Breast epithelium (tissue), 4 donors: ENCODE measurements around the gene ABCA13. TPM values are rescaled to one million over a fixed set of nuclear protein-coding genes. Genes with fewer than 3 reads are reported as not detected.

Experiments used
- DNase-seq, 2 donors: peaks; one replicate each; pipeline ENCODE4 v3.0.0-alpha.2; 2019; ENCODE audit warnings: low spot score in 2 of 2
- H3K27ac ChIP-seq, 2 donors: fragments of 200-600 bp; sonication (generic) in 1 of 2; one replicate each; pipeline ENCODE4 v1.5.1; 2016 to 2019; ENCODE audit warnings: mild to moderate bottlenecking in 1 of 2
- H3K27me3 ChIP-seq, 2 donors: fragments of 200-600 bp; sonication (generic) in 1 of 2; one replicate each; pipeline versions ENCODE4 v1.5.1 to v1.6.0; 2017 to 2019; ENCODE audit warnings: control low read depth in 1 of 2, mild to moderate bottlenecking in 1 of 2
- H3K36me3 ChIP-seq: fragments of 200-600 bp; one replicate; pipeline ENCODE4 v1.5.1; 2019
- H3K4me1 ChIP-seq, 2 donors: fragments of 200-600 bp; sonication (generic); one replicate each; pipeline ENCODE4 v1.5.1; 2016 to 2019; ENCODE audit warnings: control low read depth in 1 of 2
- H3K4me3 ChIP-seq, 3 donors: fragments of 200-600 bp; sonication (generic); 1 replicate in 2 of 3; 2 replicates in 1 of 3; pipeline ENCODE4 v1.5.1; 2016 to 2019; ENCODE audit warnings: mild to moderate bottlenecking in 3 of 3, moderate library complexity in 2 of 3
- H3K9me3 ChIP-seq, 2 donors: fragments of 200-600 bp; sonication (generic) in 1 of 2; one replicate each; pipeline ENCODE4 v1.5.1; 2016 to 2019; ENCODE audit warnings: control low read depth in 1 of 2
- CTCF ChIP-seq, 3 donors: fragments of 450-650 bp; IDR thresholded peaks; one replicate each; pipeline ENCODE4 v1.5.1; 2016 to 2017; ENCODE audit warnings: antibody characterized with exemption in 3 of 3, mild to moderate bottlenecking in 3 of 3, moderate library complexity in 3 of 3
- POLR2A ChIP-seq: fragments of 450-650 bp; IDR thresholded peaks from one replicate; pipeline ENCODE4 v1.6.1; 2016; ENCODE audit warnings: antibody characterized with exemption, mild to moderate bottlenecking, moderate library complexity
- POLR2AphosphoS5 ChIP-seq, 3 donors: sonication (generic); formaldehyde crosslinking; IDR thresholded peaks; one replicate each; pipeline ENCODE4 v1.6.1; 2017; ENCODE audit warnings: antibody characterized with exemption in 3 of 3
- intact Hi-C: fragments of 100-400 bp; cut with DNase I; formaldehyde crosslinking; loops from one replicate; pipeline ENCODE4 v1.15.1; 2023; ENCODE audit warnings: low total_unique reads
- total RNA-seq, 3 donors: library from RNA; depleted of rRNA; stranded (reverse); fragments of >200 nt; gene quantifications; one replicate each; pipeline ENCODE4 v1.1.0, GENCODE V29; 2016

Gene ABCA13
- total RNA-seq, 3 donors from 2014 or later = under 0.01 to 0.29 (median under 0.01) TPM

DNA sequence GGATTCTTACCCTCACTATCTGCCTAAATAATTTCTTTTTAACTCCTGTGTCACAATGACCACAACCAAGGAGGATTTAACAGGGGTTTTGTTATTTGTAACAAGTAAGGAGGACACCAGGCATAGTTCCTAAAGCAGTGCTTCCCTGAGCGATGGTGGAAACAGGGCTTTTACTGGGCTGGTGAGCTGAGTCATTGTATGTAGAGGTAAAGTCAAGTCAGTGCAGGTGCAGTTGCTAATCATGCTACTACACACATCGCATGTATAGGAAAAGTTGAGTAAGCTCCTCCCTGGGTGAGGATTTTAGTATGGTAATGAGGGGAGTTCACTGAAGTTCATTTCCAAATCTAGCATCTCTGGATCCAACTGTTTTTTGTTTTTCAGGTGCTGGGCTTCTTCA, 22.9 kb upstream of the ABCA13 start:
- H3K4me3 ChIP-seq = no peak overlapping the region
- peaks cover 0 to 4% of the 10 kb centered on the region in 2 donors for H3K9me3 ChIP-seq
- no peak for TF ChIP-seq POLR2A
- no peak for TF ChIP-seq CTCF (IDR thresholded peaks at IDR 0.05)
- TF ChIP-seq POLR2AphosphoS5 (IDR thresholded peaks at IDR 0.05) = no peak
- DNase-seq = no peak
- intact Hi-C loops = no loop called here
- no peak overlapping the region for H3K27ac ChIP-seq
- H3K27me3 ChIP-seq = no peaks in the 10 kb centered on the region
- H3K36me3 ChIP-seq = no peaks in the 10 kb centered on the region
- H3K4me1 ChIP-seq = no peaks in the 10 kb centered on the region

DNA sequence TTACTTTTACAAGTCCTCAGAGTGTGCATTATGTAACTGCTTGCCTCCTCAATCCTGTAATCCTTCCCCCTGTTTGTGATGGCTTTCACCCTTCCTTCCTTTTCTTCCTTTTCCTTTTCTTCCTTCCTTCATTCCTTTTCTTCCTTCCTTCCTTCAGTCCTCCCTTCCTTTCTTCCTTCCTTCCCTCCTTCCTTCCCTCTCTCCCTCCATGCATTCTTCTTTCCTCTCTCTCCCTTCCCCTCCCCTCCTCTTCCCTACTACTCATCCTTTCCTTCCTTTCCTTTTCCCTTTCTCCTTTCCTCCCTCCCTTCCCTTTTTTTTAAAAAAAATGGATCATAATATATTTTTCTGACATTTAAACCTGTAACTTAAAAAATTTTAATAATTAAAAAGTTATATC, 22.2 kb upstream of the ABCA13 start:
- no peaks in the 10 kb centered on the region for H3K36me3 ChIP-seq
- no peak for DNase-seq
- H3K27ac ChIP-seq = no peak overlapping the region
- no peaks in the 10 kb centered on the region for H3K4me1 ChIP-seq
- TF ChIP-seq CTCF (IDR thresholded peaks at IDR 0.05) = no peak
- TF ChIP-seq POLR2AphosphoS5 (IDR thresholded peaks at IDR 0.05) = no peak
- no peak for TF ChIP-seq POLR2A
- intact Hi-C loops = no loop called here
- no peak overlapping the region for H3K4me3 ChIP-seq
- peaks cover 0 to 4% of the 10 kb centered on the region in 2 donors for H3K9me3 ChIP-seq
- H3K27me3 ChIP-seq = no peaks in the 10 kb centered on the region

DNA sequence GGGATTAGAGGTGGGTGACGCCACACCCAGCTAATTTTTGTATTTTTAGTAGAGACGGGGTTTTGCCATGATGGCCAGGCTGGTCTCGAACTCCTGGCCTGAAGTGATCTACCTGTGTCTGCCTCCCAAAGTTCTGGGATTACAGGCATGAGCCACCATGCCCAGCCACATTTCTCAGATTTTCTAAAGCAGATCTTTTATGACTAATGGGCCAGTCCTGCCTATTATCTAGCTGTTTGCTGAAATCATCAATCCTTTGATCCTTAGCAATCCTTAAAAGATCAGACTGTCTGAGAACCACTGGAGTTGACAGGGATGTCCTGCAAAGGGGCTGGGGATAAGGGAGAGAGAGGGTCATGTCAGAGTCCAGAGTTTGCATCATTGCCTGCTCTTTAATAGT, 21.2 kb upstream of the ABCA13 start:
- H3K9me3 ChIP-seq = peaks cover 0 to 4% of the 10 kb centered on the region in 2 donors
- H3K27me3 ChIP-seq = no peaks in the 10 kb centered on the region
- H3K4me3 ChIP-seq = no peak overlapping the region
- intact Hi-C loops = loop anchor here (10.0 kb wide), 1 partner anchor 855 kb away; no protein-coding TSS in a partner anchor
- DNase-seq = no peak
- H3K4me1 ChIP-seq = no peaks in the 10 kb centered on the region
- no peak for TF ChIP-seq POLR2AphosphoS5 (IDR thresholded peaks at IDR 0.05)
- TF ChIP-seq POLR2A = no peak
- TF ChIP-seq CTCF (IDR thresholded peaks at IDR 0.05) = no peak
- H3K27ac ChIP-seq = no peak overlapping the region
- H3K36me3 ChIP-seq = no peaks in the 10 kb centered on the region

DNA sequence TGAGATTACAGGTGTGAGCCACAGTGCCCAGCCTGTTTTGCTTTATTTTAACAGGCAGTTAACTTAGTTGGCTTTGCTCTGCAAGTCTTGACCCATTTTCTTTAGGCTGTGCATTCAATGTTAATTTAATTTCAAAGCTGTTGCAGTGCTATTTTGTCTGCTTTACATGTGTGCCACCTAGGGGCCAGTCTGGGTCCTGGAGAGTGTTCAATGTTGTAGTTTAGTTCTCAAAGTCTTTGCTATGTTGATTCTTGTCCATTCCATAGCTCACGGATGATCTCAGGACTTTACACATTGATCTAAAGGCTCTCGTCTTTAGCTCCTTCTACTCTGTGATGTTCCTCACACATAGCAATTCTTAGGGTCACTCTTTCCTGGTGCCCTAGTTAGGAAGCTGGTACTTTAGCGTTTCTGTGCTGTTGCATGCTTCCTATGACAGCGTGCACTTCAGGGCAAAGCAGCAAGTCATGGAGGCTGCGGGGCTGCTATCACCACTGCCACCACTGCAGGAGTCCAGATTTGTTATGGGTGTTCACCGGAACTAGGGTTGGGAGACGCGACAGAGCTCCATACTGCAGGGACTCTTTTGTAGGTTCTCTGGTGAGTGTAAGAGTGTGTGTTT, 16.4 kb upstream of the ABCA13 start:
- peaks cover 0 to 4% of the 10 kb centered on the region in 2 donors for H3K9me3 ChIP-seq
- H3K27me3 ChIP-seq = no peaks in the 10 kb centered on the region
- H3K4me1 ChIP-seq = no peaks in the 10 kb centered on the region
- H3K4me3 ChIP-seq = no peak overlapping the region
- no peak for DNase-seq
- no peak for TF ChIP-seq POLR2AphosphoS5 (IDR thresholded peaks at IDR 0.05)
- TF ChIP-seq POLR2A = no peak
- TF ChIP-seq CTCF (IDR thresholded peaks at IDR 0.05) = no peak
- H3K36me3 ChIP-seq = no peaks in the 10 kb centered on the region
- H3K27ac ChIP-seq = no peak overlapping the region
- intact Hi-C loops = loop anchor here (10.0 kb wide), 1 partner anchor 850 kb away; no protein-coding TSS in a partner anchor

- Histone ChIP-seq H3K27me3 (no peaks in the 10 kb centered on the region), H3K27ac (no peak overlapping the region), H3K4me3 (no peak overlapping the region), H3K4me1 (no peaks in the 10 kb centered on the region), H3K9me3 (peaks cover 0 to 5% of the 10 kb centered on the region in 2 donors), H3K36me3 (no peaks in the 10 kb centered on the region)
- intact Hi-C loops = loop anchor here (10.0 kb wide), 1 partner anchor 846 kb away; no protein-coding TSS in a partner anchor
- no peak for DNase-seq
- TF ChIP-seq CTCF (IDR thresholded peaks at IDR 0.05) (no peak), POLR2AphosphoS5 (IDR thresholded peaks at IDR 0.05) (no peak), POLR2A (no peak)
Measured at GRCh38 chr7:48158404-48158803, 12.9 kb upstream of the ABCA13 start.
